ENCODE results near the gene LARGE1.

The LARGE1 gene

GRCh38 chr22:33682927-33683326, 237.3 kb downstream of the LARGE1 start:
- Histone ChIP-seq H3K79me2 (ENCODE audit: insufficient read depth, low read length) (no peaks in the 10 kb centered on the region), H3K9me3 (ENCODE audit: insufficient read depth, low read length, severe bottlenecking) (peaks cover 2% of the 10 kb centered on the region), H3K4me3 (ENCODE audit: low read depth in 1 of 2, low read length in 2 of 2) (no peak overlapping the region), H3K9ac (ENCODE audit: low read depth, low read length) (no peak overlapping the region), H3K4me2 (ENCODE audit: insufficient read depth, low read length) (no peak overlapping the region), H3K4me1 (ENCODE audit: insufficient read depth, low read length) (no peaks in the 10 kb centered on the region), H3K36me3 (ENCODE audit: insufficient read depth, low read length) (no peaks in the 10 kb centered on the region), H3K27ac (ENCODE audit: low read length) (no peak overlapping the region), H3K27me3 (ENCODE audit: insufficient read depth, low read length, poor library complexity) (no peaks in the 10 kb centered on the region), H2AFZ (ENCODE audit: low read depth, low read length) (no peak overlapping the region), H4K20me1 (ENCODE audit: insufficient read depth, low read length) (no peaks in the 10 kb centered on the region)
- TF ChIP-seq EZH2 (IDR thresholded peaks at IDR 0.05; ENCODE audit: borderline replicate concordance, low read depth, low read length, severe bottlenecking): no peak
- no peak for TF ChIP-seq CTCF (IDR thresholded peaks at IDR 0.05; ENCODE audit: borderline replicate concordance, extremely low read depth, low read length, poor library complexity, severe bottlenecking)
- ATAC-seq (ENCODE audit: insufficient read depth, low read depth) (no peak), DNase-seq (no peak)

- Histone ChIP-seq H3K27me3 (ENCODE audit: insufficient read depth, low read length, poor library complexity) (no peaks in the 10 kb centered on the region), H3K4me1 (ENCODE audit: insufficient read depth, low read length) (no peaks in the 10 kb centered on the region), H2AFZ (ENCODE audit: low read depth, low read length) (no peak overlapping the region), H3K9ac (ENCODE audit: low read depth, low read length) (no peak overlapping the region), H4K20me1 (ENCODE audit: insufficient read depth, low read length) (no peaks in the 10 kb centered on the region), H3K36me3 (ENCODE audit: insufficient read depth, low read length) (no peaks in the 10 kb centered on the region), H3K9me3 (ENCODE audit: insufficient read depth, low read length, severe bottlenecking) (peaks cover 2% of the 10 kb centered on the region), H3K4me2 (ENCODE audit: insufficient read depth, low read length) (no peak overlapping the region), H3K27ac (ENCODE audit: low read length) (no peak overlapping the region), H3K79me2 (ENCODE audit: insufficient read depth, low read length) (no peaks in the 10 kb centered on the region), H3K4me3 (ENCODE audit: low read depth in 1 of 2, low read length in 2 of 2) (no peak overlapping the region)
- no peak for DNase-seq
- no peak for ATAC-seq (ENCODE audit: insufficient read depth, low read depth)
- TF ChIP-seq EZH2 (IDR thresholded peaks at IDR 0.05; ENCODE audit: borderline replicate concordance, low read depth, low read length, severe bottlenecking) (no peak), CTCF (IDR thresholded peaks at IDR 0.05; ENCODE audit: borderline replicate concordance, extremely low read depth, low read length, poor library complexity, severe bottlenecking) (no peak)
Observed at GRCh38 chr22:33680632-33681031, 239.6 kb downstream of the LARGE1 start.

- no peaks in the 10 kb centered on the region for H4K20me1 ChIP-seq (ENCODE audit: insufficient read depth, low read length)
- no peaks in the 10 kb centered on the region for H3K4me1 ChIP-seq (ENCODE audit: insufficient read depth, low read length)
- no peaks in the 10 kb centered on the region for H3K27me3 ChIP-seq (ENCODE audit: insufficient read depth, low read length, poor library complexity)
- ATAC-seq (ENCODE audit: insufficient read depth, low read depth) (no peak), DNase-seq (no peak)
- H2AFZ ChIP-seq (ENCODE audit: low read depth, low read length): no peak overlapping the region
- no peak for TF ChIP-seq CTCF (IDR thresholded peaks at IDR 0.05; ENCODE audit: borderline replicate concordance, extremely low read depth, low read length, poor library complexity, severe bottlenecking)
- TF ChIP-seq EZH2 (IDR thresholded peaks at IDR 0.05; ENCODE audit: borderline replicate concordance, low read depth, low read length, severe bottlenecking): no peak
- H3K9ac ChIP-seq (ENCODE audit: low read depth, low read length): no peak overlapping the region
- H3K79me2 ChIP-seq (ENCODE audit: insufficient read depth, low read length): no peaks in the 10 kb centered on the region
- no peak overlapping the region for H3K27ac ChIP-seq (ENCODE audit: low read length)
- H3K4me3 ChIP-seq (ENCODE audit: low read depth in 1 of 2, low read length in 2 of 2): no peak overlapping the region
- H3K4me2 ChIP-seq (ENCODE audit: insufficient read depth, low read length): no peak overlapping the region
- H3K9me3 ChIP-seq (ENCODE audit: insufficient read depth, low read length, severe bottlenecking): no peaks in the 10 kb centered on the region
- H3K36me3 ChIP-seq (ENCODE audit: insufficient read depth, low read length): no peaks in the 10 kb centered on the region
Observed at GRCh38 chr22:33678523-33678922, 241.8 kb downstream of the LARGE1 start.

GRCh38 chr22:33677536-33677935, 242.7 kb downstream of the LARGE1 start:
- no peaks in the 10 kb centered on the region for H3K4me1 ChIP-seq (ENCODE audit: insufficient read depth, low read length)
- no peaks in the 10 kb centered on the region for H3K36me3 ChIP-seq (ENCODE audit: insufficient read depth, low read length)
- DNase-seq (no peak), ATAC-seq (ENCODE audit: insufficient read depth, low read depth) (no peak)
- H3K27ac ChIP-seq (ENCODE audit: low read length): no peak overlapping the region
- no peak overlapping the region for H3K9ac ChIP-seq (ENCODE audit: low read depth, low read length)
- no peaks in the 10 kb centered on the region for H3K27me3 ChIP-seq (ENCODE audit: insufficient read depth, low read length, poor library complexity)
- no peaks in the 10 kb centered on the region for H3K9me3 ChIP-seq (ENCODE audit: insufficient read depth, low read length, severe bottlenecking)
- no peak overlapping the region for H3K4me2 ChIP-seq (ENCODE audit: insufficient read depth, low read length)
- no peaks in the 10 kb centered on the region for H3K79me2 ChIP-seq (ENCODE audit: insufficient read depth, low read length)
- no peak overlapping the region for H2AFZ ChIP-seq (ENCODE audit: low read depth, low read length)
- TF ChIP-seq CTCF (IDR thresholded peaks at IDR 0.05; ENCODE audit: borderline replicate concordance, extremely low read depth, low read length, poor library complexity, severe bottlenecking) (no peak), EZH2 (IDR thresholded peaks at IDR 0.05; ENCODE audit: borderline replicate concordance, low read depth, low read length, severe bottlenecking) (no peak)
- no peaks in the 10 kb centered on the region for H4K20me1 ChIP-seq (ENCODE audit: insufficient read depth, low read length)
- no peak overlapping the region for H3K4me3 ChIP-seq (ENCODE audit: low read depth in 1 of 2, low read length in 2 of 2)

Data from DND-41 (cell line).